HEK293 (cell line): Measurements from ENCODE around the gene YPEL1.

Experiments used
- ATF2 ChIP-seq: fragments of 450-650 bp; formaldehyde crosslinking; IDR thresholded peaks from 2 replicates; pipeline ENCODE4 v1.5.1; 2016; ENCODE audit warnings: missing biosample characterization, missing genetic modification characterization, low read depth
- CTCF ChIP-seq: fragments of 450-650 bp; formaldehyde crosslinking; IDR thresholded peaks from 2 replicates; pipeline ENCODE4 v1.5.1; 2016; ENCODE audit warnings: missing biosample characterization, missing genetic modification characterization
- KLF1 ChIP-seq: fragments of 450-650 bp; formaldehyde crosslinking; IDR thresholded peaks from 2 replicates; pipeline ENCODE4 v1.5.1; 2016; ENCODE audit warnings: missing biosample characterization, missing genetic modification characterization
- TCF7L2 ChIP-seq: IDR thresholded peaks from 2 replicates; pipeline ENCODE4 v1.6.1; 2011; ENCODE audit warnings: low read depth, mild to moderate bottlenecking, inconsistent platforms, low read length, moderate library complexity, borderline replicate concordance
- ZBTB10 ChIP-seq: fragments of 450-650 bp; formaldehyde crosslinking; IDR thresholded peaks from 2 replicates; pipeline ENCODE4 v1.5.1; 2016; ENCODE audit warnings: missing biosample characterization, missing genetic modification characterization
- ZBTB7A ChIP-seq: fragments of 450-650 bp; formaldehyde crosslinking; IDR thresholded peaks from 2 replicates; pipeline ENCODE4 v1.5.1; 2016; ENCODE audit warnings: low read depth, missing biosample characterization, missing genetic modification characterization
- ZNF138 ChIP-seq: fragments of 450-650 bp; formaldehyde crosslinking; IDR thresholded peaks from 2 replicates; pipeline ENCODE4 v1.5.1; 2016; ENCODE audit warnings: missing biosample characterization, missing genetic modification characterization, borderline replicate concordance
- ZNF175 ChIP-seq: fragments of 450-650 bp; formaldehyde crosslinking; IDR thresholded peaks from 2 replicates; pipeline ENCODE4 v1.5.1; 2016; ENCODE audit warnings: missing biosample characterization, missing genetic modification characterization
- ZNF311 ChIP-seq: fragments of 450-650 bp; formaldehyde crosslinking; IDR thresholded peaks from 2 replicates; pipeline ENCODE4 v1.5.1; 2017; ENCODE audit warnings: missing biosample characterization, missing genetic modification characterization, borderline replicate concordance

- TF ChIP-seq ATF2, result no peak
- TF ChIP-seq CTCF, result no peak
- no peak for TF ChIP-seq ZNF138
- no peak for TF ChIP-seq ZNF175 (tag by site-specific recombination)
- no peak for TF ChIP-seq ZNF311 (tag by site-specific recombination)
- no peak for TF ChIP-seq ZBTB7A (tag by site-specific recombination)
- TF ChIP-seq KLF1 (tag by site-specific recombination), result no peak
- TF ChIP-seq TCF7L2, result no peak
- TF ChIP-seq ZBTB10 (tag by site-specific recombination), result no peak
These were observed 73.6 kb downstream of the YPEL1 start for GRCh38 chr22:21661991-21662390.
